Endothelial cell of umbilical vein (primary cell): ENCODE results near the gene MYRFL. TPM values are rescaled to one million over a fixed set of nuclear protein-coding genes. Genes with fewer than 3 reads are reported as not detected.

Source experiments
- BruUV-seq: library from RNA; stranded (reverse); fragments of 400-500 nt; replicated peaks from 2 replicates; lab custom pipeline; 2021; lab: Mats Ljungman, UMichigan
- CTCF ChIA-PET: fragments of 300-600, 350-600 bp; sonication (Branson Sonifier 250); formaldehyde crosslinking; loops from one replicate; lab custom pipeline; 2021; ENCODE audit warnings: antibody characterized with exemption, inconsistent platforms; lab: Charles Lee
- POLR2A ChIA-PET: fragments of 300-600, 350-600 bp; sonication (Branson Sonifier 250); formaldehyde crosslinking; loops from one replicate; lab custom pipeline; 2021; ENCODE audit warnings: antibody characterized with exemption, inconsistent platforms; lab: Charles Lee
- DNase-seq: peaks from one replicate; pipeline ENCODE4 v3.0.0-alpha.2; 2011; ENCODE audit warnings: low read depth, low spot score
- FAIRE-seq: peaks from 2 replicates; lab custom pipeline; 2011; peaks lifted over from hg19 to GRCh38; lab: Jason Lieb, UNC
- H2AFZ ChIP-seq: 2 replicates; pipeline ENCODE4 v1.6.0; 2012; ENCODE audit warnings: low read depth, low read length, control low read depth, inconsistent platforms
- H3K27ac ChIP-seq: 2 replicates; pipeline ENCODE4 v1.5.1; 2011; ENCODE audit warnings: low read depth, mild to moderate bottlenecking, control low read depth, low read length, moderate library complexity; ENCODE audit not compliant: insufficient read depth
- H3K27me3 ChIP-seq, 2 experiments: 2 replicates each; pipeline versions ENCODE4 v1.6.0 to v1.6.1; 2011; ENCODE audit warnings: low read length in 2 of 2, mixed read lengths in 1 of 2; ENCODE audit not compliant: control insufficient read depth in 2 of 2, insufficient read depth in 2 of 2
- H3K36me3 ChIP-seq, 2 experiments: 2 replicates in 1 of 2; 3 replicates in 1 of 2; pipeline ENCODE4 v1.5.1; 2011; ENCODE audit warnings: low read length in 2 of 2, mild to moderate bottlenecking in 1 of 2, moderate library complexity in 1 of 2; ENCODE audit not compliant: control insufficient read depth in 2 of 2, insufficient read depth in 2 of 2; ENCODE audit errors: extremely low read depth in 1 of 2
- H3K4me1 ChIP-seq: 3 replicates; pipeline ENCODE4 v1.5.1; 2011; ENCODE audit warnings: mild to moderate bottlenecking, low read length; ENCODE audit not compliant: control insufficient read depth, insufficient read depth; ENCODE audit errors: extremely low read depth
- H3K4me2 ChIP-seq: 2 replicates; pipeline ENCODE4 v1.6.1; 2011; ENCODE audit warnings: low read length, control low read depth, mixed read lengths; ENCODE audit not compliant: insufficient read depth
- H3K4me3 ChIP-seq, 3 experiments: fragments of 200-600 bp in 1 of 3; sonication (generic), shearing (Covaris generic) in 1 of 3; replicated peaks in 1 of 3; 2 replicates each; pipeline ENCODE4 v1.5.1; 2011 to 2016; ENCODE audit warnings: control low read depth in 3 of 3, low read length in 3 of 3, mild to moderate bottlenecking in 2 of 3, inconsistent platforms in 1 of 3, low read depth in 1 of 3, moderate library complexity in 1 of 3; ENCODE audit not compliant: insufficient read depth in 1 of 3
- H3K79me2 ChIP-seq: 2 replicates; pipeline ENCODE4 v1.6.0; 2012; ENCODE audit warnings: low read length, inconsistent platforms; ENCODE audit not compliant: control insufficient read depth, insufficient read depth
- H3K9ac ChIP-seq: replicated peaks from 2 replicates; pipeline ENCODE3; 2011; ENCODE audit warnings: low read length, control low read depth; ENCODE audit not compliant: insufficient read depth; ENCODE audit errors: extremely low read depth
- H3K9me1 ChIP-seq: replicated peaks from 3 replicates; pipeline ENCODE4 v1.6.0; 2011; ENCODE audit warnings: mild to moderate bottlenecking, low read length; ENCODE audit not compliant: control insufficient read depth, insufficient read depth; ENCODE audit errors: extremely low read depth
- H3K9me3 ChIP-seq: replicated peaks from 2 replicates; pipeline ENCODE4 v1.5.1; 2012; ENCODE audit warnings: low read length, inconsistent platforms; ENCODE audit not compliant: control insufficient read depth, insufficient read depth
- H4K20me1 ChIP-seq: replicated peaks from 2 replicates; pipeline ENCODE3; 2011; ENCODE audit warnings: mild to moderate bottlenecking, low read length; ENCODE audit not compliant: control insufficient read depth, insufficient read depth; ENCODE audit errors: extremely low read depth
- EZH2 ChIP-seq: IDR thresholded peaks from 2 replicates; pipeline ENCODE4 v1.6.1; 2012; ENCODE audit warnings: borderline replicate concordance, low read depth, mild to moderate bottlenecking, moderate library complexity, low read length, inconsistent platforms; ENCODE audit not compliant: severe bottlenecking
- FOS ChIP-seq: IDR thresholded peaks from 2 replicates; pipeline ENCODE4 v1.6.1; 2011; ENCODE audit warnings: mild to moderate bottlenecking, low read length, moderate library complexity, borderline replicate concordance; ENCODE audit not compliant: insufficient read depth
- GATA2 ChIP-seq: IDR thresholded peaks from 2 replicates; pipeline ENCODE4 v1.7.0; 2011; ENCODE audit warnings: low read depth, mild to moderate bottlenecking, moderate library complexity, mixed read lengths, low read length; ENCODE audit not compliant: insufficient read length, insufficient read depth
- JUN ChIP-seq: IDR thresholded peaks from 2 replicates; pipeline ENCODE4 v1.6.1; 2011; ENCODE audit warnings: borderline replicate concordance, low read depth; ENCODE audit not compliant: insufficient read length, insufficient read depth
- MYC ChIP-seq: IDR thresholded peaks from one replicate; pipeline ENCODE4 v1.6.1; 2011; ENCODE audit warnings: mild to moderate bottlenecking, low read depth, low read length
- POLR2A ChIP-seq: IDR thresholded peaks from 2 replicates; pipeline ENCODE4 v1.6.1; 2012; ENCODE audit warnings: low read depth, mild to moderate bottlenecking, control low read depth, low read length
- POLR2AphosphoS5 ChIP-seq: IDR thresholded peaks from 2 replicates; pipeline ENCODE4 v1.6.1; 2012; ENCODE audit warnings: low read depth, mild to moderate bottlenecking, control low read depth, low read length, moderate library complexity; ENCODE audit not compliant: insufficient read depth
- dilution Hi-C: fragments of 300-500 bp; cut with MboI; formaldehyde crosslinking; loops from one replicate; pipeline ENCODE4 v1.15.0; 2019; ENCODE audit warnings: low sequenced_read_pairs; ENCODE audit not compliant: extremely low pct_ligation_motif_present
- intact Hi-C: fragments of 100-400 bp; cut with micrococcal nuclease; formaldehyde crosslinking; loops from one replicate; pipeline ENCODE4 v1.10.0; 2022
- polyA plus RNA-seq, 4 experiments: library from polyadenylated mRNA; depleted of rRNA in 3 of 4; stranded (reverse) in 3 of 4; unstranded in 1 of 4; fragments of >200 nt; gene quantifications; 2 replicates each; pipeline versions ENCODE4 v1.2.1 to v1.2.3, GENCODE V29; 2011 to 2012; ENCODE audit warnings: missing spikeins in 1 of 4
- total RNA-seq: library from RNA; stranded (reverse); gene quantifications from 2 replicates; pipeline ENCODE4 v1.2.3, GENCODE V29; 2021
- TF ChIP-seq, protein P1 (sequence below), 2 donors: IDR thresholded peaks; 1 replicate in 1 of 2; 2 replicates in 1 of 2; pipeline ENCODE4 v1.5.1; 2011; ENCODE audit warnings: low read length in 2 of 2, mild to moderate bottlenecking in 2 of 2, moderate library complexity in 2 of 2, control low read depth in 1 of 2, inconsistent platforms in 1 of 2, low read depth in 1 of 2; ENCODE audit not compliant: insufficient read depth in 1 of 2; ENCODE audit errors: extremely low read depth in 1 of 2
- TF ChIP-seq, protein P2 (sequence below): IDR thresholded peaks from 2 replicates; pipeline ENCODE4 v1.6.1; 2011; ENCODE audit not compliant: insufficient read depth, insufficient read length

The MYRFL gene
- total and polyA plus RNA-seq, 2 donors (not counting 3 experiments of a cell fraction or from before 2014, with no cell fraction given), result not detected

DNA sequence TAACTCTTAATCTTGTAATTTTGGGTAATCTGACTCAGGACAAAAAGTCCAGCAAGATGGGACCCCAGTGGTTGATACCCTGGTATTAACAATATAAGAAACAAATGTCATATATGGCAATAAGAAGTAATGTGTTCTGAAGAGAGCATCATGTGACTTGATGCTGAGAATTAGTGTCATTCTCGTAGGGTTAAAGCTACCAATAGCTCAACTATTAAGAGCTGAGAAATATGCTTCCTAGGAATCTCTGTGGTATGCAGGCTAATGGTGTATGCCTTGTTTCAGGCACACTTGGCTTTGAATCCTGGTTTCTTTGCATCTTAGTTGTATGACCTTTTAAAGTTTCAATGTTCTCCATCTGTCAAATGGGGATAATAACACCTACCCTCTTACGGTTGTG is 9.1 kb downstream of the MYRFL start:
- no peak for FAIRE-seq
- CTCF ChIA-PET, result interaction anchor here (0.7 to 1.2 kb wide), 2 partner anchors 41 to 54 kb away, joined by 3 to 4 read pairs; no protein-coding TSS in a partner anchor

More for the DNA sequence above, 9.1 kb downstream of the MYRFL start:
- no peaks in the 10 kb centered on the region for H3K9me1 ChIP-seq
- H3K4me3 ChIP-seq, result no peak overlapping the region
- POLR2A ChIA-PET, result no interaction called here
- no peaks in the 10 kb centered on the region for H3K79me2 ChIP-seq
- H3K27ac ChIP-seq, result no peak overlapping the region
- H3K9ac ChIP-seq, result no peak overlapping the region
- no peak overlapping the region for H2AFZ ChIP-seq
- H4K20me1 ChIP-seq, result no peaks in the 10 kb centered on the region
- dilution Hi-C loops (no loop called here), intact Hi-C loops (no loop called here)
- no peaks in the 10 kb centered on the region for H3K9me3 ChIP-seq
- no peak for DNase-seq
- no TSS peak for BruUV-seq
- no peaks in the 10 kb centered on the region for H3K36me3 ChIP-seq
- no peaks in the 10 kb centered on the region for H3K4me1 ChIP-seq
- peaks cover 0 to 1% of the 10 kb centered on the region in 2 experiments for H3K27me3 ChIP-seq
- H3K4me2 ChIP-seq, result no peak overlapping the region
- TF ChIP-seq POLR2A, result no peak
- no peak for TF ChIP-seq MYC
- no peak for TF ChIP-seq FOS
- TF ChIP-seq, protein P1, sequence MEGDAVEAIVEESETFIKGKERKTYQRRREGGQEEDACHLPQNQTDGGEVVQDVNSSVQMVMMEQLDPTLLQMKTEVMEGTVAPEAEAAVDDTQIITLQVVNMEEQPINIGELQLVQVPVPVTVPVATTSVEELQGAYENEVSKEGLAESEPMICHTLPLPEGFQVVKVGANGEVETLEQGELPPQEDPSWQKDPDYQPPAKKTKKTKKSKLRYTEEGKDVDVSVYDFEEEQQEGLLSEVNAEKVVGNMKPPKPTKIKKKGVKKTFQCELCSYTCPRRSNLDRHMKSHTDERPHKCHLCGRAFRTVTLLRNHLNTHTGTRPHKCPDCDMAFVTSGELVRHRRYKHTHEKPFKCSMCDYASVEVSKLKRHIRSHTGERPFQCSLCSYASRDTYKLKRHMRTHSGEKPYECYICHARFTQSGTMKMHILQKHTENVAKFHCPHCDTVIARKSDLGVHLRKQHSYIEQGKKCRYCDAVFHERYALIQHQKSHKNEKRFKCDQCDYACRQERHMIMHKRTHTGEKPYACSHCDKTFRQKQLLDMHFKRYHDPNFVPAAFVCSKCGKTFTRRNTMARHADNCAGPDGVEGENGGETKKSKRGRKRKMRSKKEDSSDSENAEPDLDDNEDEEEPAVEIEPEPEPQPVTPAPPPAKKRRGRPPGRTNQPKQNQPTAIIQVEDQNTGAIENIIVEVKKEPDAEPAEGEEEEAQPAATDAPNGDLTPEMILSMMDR (IDR thresholded peaks at IDR 0.05; ENCODE audit: extremely low read depth in 1 of 2, insufficient read depth in 1 of 2, low read depth in 1 of 2, low read length in 2 of 2), result no peak
- TF ChIP-seq EZH2, result no peak
- TF ChIP-seq POLR2AphosphoS5, result no peak
- TF ChIP-seq JUN, result no peak
- TF ChIP-seq, protein P2, sequence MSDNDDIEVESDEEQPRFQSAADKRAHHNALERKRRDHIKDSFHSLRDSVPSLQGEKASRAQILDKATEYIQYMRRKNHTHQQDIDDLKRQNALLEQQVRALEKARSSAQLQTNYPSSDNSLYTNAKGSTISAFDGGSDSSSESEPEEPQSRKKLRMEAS, result no peak
- TF ChIP-seq GATA2, result no peak
